ENCODE data around the gene SUPT4H1. TPM values are rescaled to one million over a fixed set of nuclear protein-coding genes. Genes with fewer than 3 reads are reported as not detected.

Gene SUPT4H1
- total RNA-seq, 2 experiments from 2014 or later, result 113 to 114 TPM

Small RNAs within 50 kb of the gene (microRNA-seq; reads per million reads assigned to microRNA genes)
- not detected for gene MIR4736 (ENCODE audit: borderline microRNAs expressed, borderline number of aligned reads, borderline replicate concordance)

Other genes starting within 250 kb of the SUPT4H1 start
- under 1 TPM; 0.17 to 0.27 TPM for gene OR4D1, start 203.8 kb downstream of the SUPT4H1 start, total RNA-seq
- not detected for gene OR4D2, start 185.2 kb downstream of the SUPT4H1 start, total RNA-seq
- not detected for gene EPX, start 159.5 kb downstream of the SUPT4H1 start, total RNA-seq
- 10 to 100 TPM; 23.5 to 27.3 TPM for gene MKS1, start 132.9 kb downstream of the SUPT4H1 start, total RNA-seq
- not detected for gene LPO, start 113.6 kb downstream of the SUPT4H1 start, total RNA-seq
- gene MPO, start 71.3 kb downstream of the SUPT4H1 start, total RNA-seq, result under 1 TPM; 0.17 to 0.22 TPM
- 10 to 100 TPM; 21.6 to 22.7 TPM for gene TSPOAP1, start 23.4 kb downstream of the SUPT4H1 start, total RNA-seq
- under 1 TPM; 0.39 to 0.93 TPM for gene RNF43, start 65.3 kb upstream of the SUPT4H1 start, total RNA-seq
- 1 to 10 TPM; 2.9 to 3.0 TPM for gene HSF5, start 136.2 kb upstream of the SUPT4H1 start, total RNA-seq
- 10 to 100 TPM; 61.6 to 66.5 TPM for gene MTMR4, start 162.4 kb upstream of the SUPT4H1 start, total RNA-seq